HG03159 (cell line): ENCODE results near the gene ARHGEF11.

Experiments used
- ATAC-seq: cut with Tn5 transposase; IDR thresholded peaks from one replicate; pipeline ENCODE4 v1.9.1; 2021; ENCODE audit warnings: mild to moderate bottlenecking, moderate library complexity; ENCODE audit not compliant: unreplicated experiment

Gene ARHGEF11

DNA sequence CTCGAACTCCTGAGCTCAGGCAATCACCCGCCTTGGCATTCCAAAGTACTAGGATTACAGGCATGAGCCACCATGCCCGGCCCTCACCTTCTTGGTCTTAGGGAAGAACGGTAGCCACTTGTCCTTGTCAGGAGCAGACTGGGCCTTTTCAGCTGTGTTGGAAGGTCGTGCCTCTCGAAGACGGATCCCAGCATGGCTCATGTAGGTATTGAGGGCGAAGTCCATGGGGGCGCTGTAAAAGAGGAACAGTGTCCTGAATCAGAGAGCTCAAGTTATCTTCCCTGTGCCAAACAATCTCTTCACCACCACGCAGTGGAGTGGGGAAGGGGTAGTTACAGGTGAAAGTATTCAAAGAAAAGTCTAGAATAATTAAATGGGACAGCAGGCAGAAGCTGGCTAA is 89.2 kb downstream of the ARHGEF11 start:
- ATAC-seq: no peak

GRCh38 chr1:156953571-156953970 is 92.0 kb downstream of the ARHGEF11 start:
- ATAC-seq: no peak

DNA sequence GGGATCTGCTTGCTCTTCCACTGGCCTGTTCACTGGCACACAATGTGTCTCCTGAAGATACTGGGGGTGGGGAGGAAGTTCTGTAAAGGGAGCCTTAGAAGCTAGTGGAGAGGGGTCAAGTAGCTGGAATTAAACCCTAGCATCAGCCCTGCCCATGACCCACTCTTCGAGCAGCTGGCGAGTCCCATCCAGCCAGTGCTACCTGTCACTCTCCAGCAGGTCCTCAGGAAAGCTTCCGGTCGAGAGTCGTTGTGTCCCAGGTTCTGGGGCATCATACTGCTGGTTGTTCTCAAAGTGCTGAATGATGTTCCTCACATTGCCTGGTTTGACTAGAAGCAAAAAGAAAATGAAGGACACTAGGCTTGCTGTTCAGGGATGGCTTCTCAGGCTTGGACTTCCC is 94.2 kb downstream of the ARHGEF11 start:
- ATAC-seq: no peak

- no peak for ATAC-seq
Observed at GRCh38 chr1:156949127-156949526, 96.4 kb downstream of the ARHGEF11 start.

GRCh38 chr1:156948708-156949107 is 96.8 kb downstream of the ARHGEF11 start:
- no peak for ATAC-seq

GRCh38 chr1:156947818-156948525 is 97.6 kb downstream of the ARHGEF11 start:
- ATAC-seq: no peak

GRCh38 chr1:156947127-156947526 is 98.4 kb downstream of the ARHGEF11 start:
- ATAC-seq: no peak

GRCh38 chr1:156945881-156946661 is 99.5 kb downstream of the ARHGEF11 start:
- ATAC-seq: no peak

DNA sequence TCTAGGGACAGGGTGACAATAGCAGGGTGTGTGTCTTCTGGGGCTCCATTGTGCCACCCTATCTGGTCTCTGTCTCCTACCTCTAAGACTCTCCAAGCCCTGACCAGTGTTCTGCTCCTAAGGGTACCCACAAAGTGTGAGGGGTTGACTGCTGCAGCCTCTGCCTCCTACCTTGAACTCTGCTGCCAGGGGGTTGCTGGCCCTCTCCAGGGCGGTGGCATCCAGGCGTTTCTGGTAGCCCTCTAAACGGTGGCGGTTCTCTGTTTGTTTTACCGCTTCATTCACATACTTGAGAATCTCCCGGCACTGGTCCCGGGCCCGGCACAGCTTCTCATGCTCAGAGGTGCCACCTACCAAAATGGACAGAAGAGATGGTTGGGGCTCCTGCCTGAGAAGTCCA is 100.7 kb downstream of the ARHGEF11 start:
- no peak for ATAC-seq

DNA sequence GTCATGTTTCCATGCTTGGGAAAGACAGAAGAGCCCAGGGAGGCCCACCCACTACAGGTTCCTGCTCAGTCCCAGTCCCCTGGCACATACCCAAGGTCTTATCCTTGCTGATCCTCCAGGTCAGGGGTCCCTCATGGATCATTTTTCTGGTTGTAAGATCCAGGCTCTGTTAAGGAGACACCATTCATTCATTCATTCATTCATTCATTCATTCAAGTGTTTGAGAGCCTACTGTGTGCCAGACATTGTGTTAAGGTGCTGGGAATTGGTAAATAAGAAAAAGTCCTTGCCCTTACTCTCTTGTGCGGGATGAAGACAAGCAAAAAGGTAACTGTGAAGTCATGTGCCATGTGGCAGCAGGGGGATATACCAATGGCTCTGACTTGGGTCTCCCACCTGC is 101.3 kb downstream of the ARHGEF11 start:
- ATAC-seq: no peak

GRCh38 chr1:156943756-156944155 is 101.8 kb downstream of the ARHGEF11 start:
- ATAC-seq: no peak

DNA sequence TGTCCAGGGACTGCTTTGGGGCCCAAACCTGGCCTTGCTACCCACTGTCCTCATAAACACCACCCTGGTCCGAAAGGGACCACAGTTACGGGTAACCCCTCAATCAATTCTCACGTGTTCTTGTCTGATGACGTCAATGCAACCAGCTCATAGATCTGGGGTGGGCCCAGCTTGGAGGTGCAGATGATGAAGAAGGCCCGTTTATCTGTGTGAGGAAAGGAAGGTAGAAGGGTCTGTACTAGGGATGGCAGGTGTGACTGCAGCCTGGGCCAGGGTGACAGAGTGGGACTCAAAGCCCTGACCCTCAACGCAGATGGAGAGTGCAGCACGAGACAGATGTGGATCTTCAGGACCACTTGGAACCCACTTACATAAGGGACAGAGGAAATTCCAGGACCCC is 103.0 kb downstream of the ARHGEF11 start:
- no peak for ATAC-seq

DNA sequence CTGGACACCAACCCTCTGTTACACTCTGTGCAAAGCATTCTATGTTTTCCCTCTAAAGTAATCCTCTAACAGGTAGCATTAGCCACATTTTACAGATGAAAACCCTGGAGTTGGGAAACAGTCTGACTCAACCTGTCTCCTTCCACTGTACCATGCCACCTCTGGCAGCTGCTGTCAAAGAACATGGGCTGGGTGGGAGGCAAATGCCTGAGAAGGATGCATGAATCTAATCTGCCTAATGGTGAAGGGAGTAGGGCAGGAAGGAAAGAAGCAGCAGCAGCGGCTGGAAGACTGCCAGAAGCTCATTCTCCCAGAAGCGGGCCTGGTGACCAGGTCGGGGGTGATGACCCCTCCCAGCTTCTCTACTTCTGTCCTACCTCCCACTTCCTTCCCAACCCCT is 103.4 kb downstream of the ARHGEF11 start:
- ATAC-seq: no peak

DNA sequence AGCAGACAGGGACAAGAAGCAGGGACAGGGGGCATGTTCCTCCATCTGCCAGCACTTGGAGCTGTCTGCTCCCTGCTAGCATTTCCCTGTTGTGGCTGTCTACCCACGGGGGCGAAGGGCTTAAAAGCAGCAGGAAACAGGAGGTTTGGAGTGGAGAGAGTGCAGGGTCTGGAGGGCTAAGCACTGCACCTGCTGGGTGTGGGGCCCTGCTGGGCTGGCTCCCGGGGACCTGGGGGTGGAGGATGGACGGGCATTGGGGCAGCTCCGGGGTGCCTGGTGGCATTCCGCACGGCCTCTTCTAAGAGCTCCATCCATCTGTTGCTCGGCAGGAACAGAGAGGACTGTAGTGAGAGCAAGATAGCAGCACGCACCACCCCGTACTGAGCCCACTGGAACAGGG is 103.9 kb downstream of the ARHGEF11 start:
- ATAC-seq: no peak

DNA sequence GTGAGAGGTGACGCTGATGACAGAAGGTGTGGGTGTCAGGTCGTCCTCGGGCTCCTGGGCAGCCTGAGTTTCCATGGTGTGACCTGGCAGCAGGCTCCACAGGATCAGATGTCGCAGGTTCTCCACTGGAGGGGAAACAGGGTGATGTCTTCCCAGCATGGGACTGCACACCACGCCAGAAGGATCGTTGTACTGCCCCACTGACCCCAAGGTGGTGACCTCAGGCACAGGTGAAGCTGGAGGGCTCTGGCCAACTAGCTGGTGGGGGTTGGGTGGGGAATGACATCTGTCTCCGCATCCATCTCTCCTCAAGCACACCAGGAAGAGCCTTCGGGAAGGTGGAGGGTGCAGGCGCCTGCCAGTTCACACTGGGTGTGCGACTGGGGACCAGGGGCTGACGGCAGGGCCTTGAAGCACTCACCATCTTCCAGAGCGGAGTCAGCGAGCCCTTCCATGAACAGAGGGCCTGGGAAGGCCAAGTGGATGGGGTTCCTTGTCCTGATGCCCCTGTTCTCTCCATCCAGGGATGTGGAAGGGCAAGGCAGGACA is 105.7 kb downstream of the ARHGEF11 start:
- ATAC-seq: no peak

DNA sequence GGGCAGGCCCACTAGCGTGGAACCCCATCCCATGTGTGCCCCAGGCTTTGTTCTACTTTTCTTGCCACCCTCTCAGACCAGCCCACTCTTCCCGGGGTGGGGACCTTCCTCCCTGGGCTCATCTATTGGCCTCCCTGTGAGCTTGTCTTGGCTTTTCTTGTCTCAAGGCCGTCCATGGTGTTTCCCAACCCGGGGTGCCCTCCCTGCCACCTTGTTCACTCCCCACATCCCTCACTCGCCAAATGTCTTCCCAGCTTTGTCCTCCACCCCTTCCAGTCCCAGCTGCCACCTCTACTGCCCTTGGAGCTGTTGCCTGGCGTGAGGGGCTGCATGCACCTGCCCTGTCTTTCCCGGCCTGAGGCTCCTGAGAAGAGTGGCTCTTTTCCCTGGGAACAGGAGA is 106.7 kb downstream of the ARHGEF11 start:
- ATAC-seq: no peak

- no peak for ATAC-seq
Observed at GRCh38 chr1:156937883-156938282, 107.7 kb downstream of the ARHGEF11 start.

DNA sequence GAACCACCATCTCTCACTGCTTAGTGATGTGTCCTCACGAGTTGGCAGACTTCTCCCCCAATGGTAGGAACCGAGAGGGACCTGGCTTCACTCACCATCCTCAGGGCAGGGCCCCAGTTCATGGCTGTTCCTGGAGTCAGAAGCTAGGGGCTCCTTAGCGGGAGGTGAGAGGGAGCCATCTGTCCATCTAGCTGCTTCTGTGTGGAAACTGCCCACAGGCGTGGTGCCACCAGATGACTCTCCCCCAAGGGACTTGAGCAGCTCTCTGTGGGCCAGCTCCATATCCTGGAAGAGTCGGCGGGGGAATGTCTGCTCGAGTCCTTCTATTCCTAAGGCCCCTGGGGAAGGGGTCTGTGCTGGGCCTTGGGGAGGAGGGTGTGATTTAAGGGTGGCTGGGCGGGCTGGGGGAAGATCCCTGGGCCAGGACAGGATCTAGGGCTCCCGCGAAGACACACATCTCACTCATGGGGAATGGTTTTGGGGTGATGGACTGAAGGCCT is 108.8 kb downstream of the ARHGEF11 start:
- ATAC-seq: no peak

DNA sequence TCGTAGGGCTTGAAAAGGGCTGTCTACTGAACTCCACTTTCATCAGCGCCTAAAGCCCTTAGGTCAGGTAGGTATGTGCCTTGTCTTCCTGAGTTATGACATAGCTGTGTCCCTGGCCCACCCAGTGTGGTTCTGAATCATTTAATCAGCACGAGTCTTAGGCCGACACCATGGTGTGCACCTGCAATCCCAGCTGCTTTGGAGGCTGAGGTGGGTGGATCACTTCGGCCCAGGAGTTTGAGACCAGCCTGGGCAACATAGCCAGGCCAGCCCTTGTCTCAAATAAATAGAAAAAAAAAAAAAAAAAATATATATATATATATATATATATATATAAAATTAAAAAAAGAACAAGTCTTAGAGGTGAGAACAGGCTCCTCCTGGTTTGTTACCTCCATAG is 109.4 kb downstream of the ARHGEF11 start:
- ATAC-seq: no peak

GRCh38 chr1:156935505-156936128 is 109.9 kb downstream of the ARHGEF11 start:
- ATAC-seq: no peak

GRCh38 chr1:156933136-156933535 is 112.4 kb downstream of the ARHGEF11 start:
- ATAC-seq: no peak
